SK-N-SH (cell line): ENCODE data around the gene COL23A1. TPM values are rescaled to one million over a fixed set of nuclear protein-coding genes. Genes with fewer than 3 reads are reported as not detected.

ENCODE experiments used
- CTCF ChIA-PET: fragments of 300-600, 350-600 bp; formaldehyde crosslinking; extraction: SDS; loops from one replicate; lab custom pipeline; 2021; lab: Yijun Ruan, JAX
- POLR2A ChIA-PET: fragments of 350-600 bp; sonication (Branson Sonifier 250); formaldehyde crosslinking; extraction: SDS; loops from one replicate; lab custom pipeline; 2020; ENCODE audit warnings: antibody characterized with exemption, inconsistent platforms; lab: Yijun Ruan, JAX
- DNase-seq: peaks from one replicate; pipeline ENCODE4 v3.0.0; 2012
- H2AFZ ChIP-seq: fragments of 200-600 bp; sonication (generic); 2 replicates; pipeline ENCODE4 v1.8.1; 2016; ENCODE audit warnings: antibody characterized with exemption, mild to moderate bottlenecking, low read depth
- H3F3A ChIP-seq: fragments of 200-600 bp; sonication (generic); replicated peaks from 2 replicates; pipeline ENCODE3; 2016; ENCODE audit warnings: antibody characterized with exemption, mild to moderate bottlenecking; ENCODE audit not compliant: insufficient read depth
- H3K27ac ChIP-seq, 2 experiments: fragments of 200-500 bp in 1 of 2; fragments of 200-600 bp in 1 of 2; sonication (Bioruptor generic) in 1 of 2; sonication (generic), shearing (Covaris generic) in 1 of 2; 2 replicates each; pipeline versions ENCODE4 v1.5.1 to v1.6.1; 2014 to 2016; ENCODE audit warnings: low read depth in 2 of 2, inconsistent platforms in 1 of 2, low read length in 1 of 2, mild to moderate bottlenecking in 1 of 2, mixed read lengths in 1 of 2
- H3K27me3 ChIP-seq: fragments of 200-600 bp; sonication (generic), shearing (Covaris generic); 2 replicates; pipeline ENCODE4 v1.6.1; 2016; ENCODE audit warnings: mixed run types; ENCODE audit not compliant: insufficient read depth
- H3K36me3 ChIP-seq, 2 experiments: fragments of 200-500 bp in 1 of 2; fragments of 200-600 bp in 1 of 2; sonication (Bioruptor generic) in 1 of 2; sonication (generic) in 1 of 2; replicated peaks in 1 of 2; 2 replicates each; pipeline versions ENCODE3 to v1.5.1; 2014 to 2016; ENCODE audit warnings: low read length in 1 of 2, mild to moderate bottlenecking in 1 of 2; ENCODE audit not compliant: insufficient read depth in 2 of 2, control insufficient read depth in 1 of 2
- H3K4me1 ChIP-seq, 2 experiments: fragments of 200-500 bp in 1 of 2; fragments of 200-600 bp in 1 of 2; sonication (Bioruptor generic) in 1 of 2; sonication (generic), shearing (Covaris generic) in 1 of 2; 2 replicates each; pipeline versions ENCODE4 v1.5.1 to v1.6.1; 2014 to 2016; ENCODE audit warnings: low read depth in 1 of 2, low read length in 1 of 2, mixed run types in 1 of 2; ENCODE audit not compliant: insufficient read depth in 2 of 2, control insufficient read depth in 1 of 2
- H3K4me2 ChIP-seq: fragments of 200-600 bp; sonication (generic), shearing (Covaris generic); 2 replicates; pipeline ENCODE4 v1.6.1; 2017; ENCODE audit warnings: mixed run types
- H3K4me3 ChIP-seq, 2 experiments: fragments of 200-500 bp in 1 of 2; fragments of 200-600 bp in 1 of 2; sonication (Bioruptor generic) in 1 of 2; sonication (generic), shearing (Covaris generic) in 1 of 2; 2 replicates each; pipeline versions ENCODE4 v1.5.1 to v1.8.1; 2014 to 2016; ENCODE audit warnings: low read depth in 2 of 2, inconsistent platforms in 1 of 2, low read length in 1 of 2, mild to moderate bottlenecking in 1 of 2, mixed read lengths in 1 of 2, moderate library complexity in 1 of 2
- H3K79me2 ChIP-seq: fragments of 200-600 bp; sonication (generic); 2 replicates; pipeline ENCODE4 v1.8.1; 2017; ENCODE audit warnings: mild to moderate bottlenecking; ENCODE audit not compliant: insufficient read depth
- H3K9ac ChIP-seq: fragments of 200-600 bp; sonication (generic); 2 replicates; pipeline ENCODE4 v1.6.1; 2017; ENCODE audit warnings: mixed run types
- H3K9me2 ChIP-seq: fragments of 200-600 bp; sonication (generic); 2 replicates; pipeline ENCODE4 v1.6.1; 2017; ENCODE audit warnings: mixed run types
- H3K9me3 ChIP-seq: fragments of 200-600 bp; sonication (generic); 2 replicates; pipeline ENCODE4 v1.6.1; 2017; ENCODE audit warnings: mixed run types, mild to moderate bottlenecking, moderate library complexity
- H4K20me1 ChIP-seq: fragments of 200-600 bp; sonication (generic); 2 replicates; pipeline ENCODE4 v1.6.1; 2017; ENCODE audit warnings: mild to moderate bottlenecking, mixed run types; ENCODE audit not compliant: insufficient read depth
- CHD2 ChIP-seq: fragments of 150-350 bp; IDR thresholded peaks from 2 replicates; pipeline ENCODE4 v1.6.1; 2018; ENCODE audit warnings: low read length; ENCODE audit not compliant: partially characterized antibody
- ELF1 ChIP-seq: IDR thresholded peaks from 2 replicates; pipeline ENCODE4 v1.4.0; 2012
- EP300 ChIP-seq, 2 experiments: IDR thresholded peaks; 2 replicates each; pipeline versions ENCODE4 v1.4.0 to v1.6.1; 2012; ENCODE audit warnings: borderline replicate concordance in 1 of 2, low read depth in 1 of 2, low read length in 1 of 2
- FOXM1 ChIP-seq: IDR thresholded peaks from 2 replicates; pipeline ENCODE4 v1.4.0; 2012; ENCODE audit warnings: low read depth, mild to moderate bottlenecking
- GATA2 ChIP-seq: sonication (generic); formaldehyde crosslinking; IDR thresholded peaks from 2 replicates; pipeline ENCODE4 v1.5.0; 2020; ENCODE audit warnings: mild to moderate bottlenecking, missing genetic modification reagents
- MXI1 ChIP-seq: IDR thresholded peaks from 2 replicates; pipeline ENCODE4 v1.6.1; 2012; ENCODE audit warnings: mild to moderate bottlenecking, low read depth, low read length, improper control_type of control experiment
- RCOR1 ChIP-seq: fragments of 150-350 bp; IDR thresholded peaks from 2 replicates; pipeline ENCODE4 v1.6.1; 2017; ENCODE audit warnings: antibody characterized with exemption, low read length
- RFX5 ChIP-seq: IDR thresholded peaks from 2 replicates; pipeline ENCODE4 v1.6.1; 2012; ENCODE audit warnings: mild to moderate bottlenecking, improper control_type of control experiment, low read length
- SIN3A ChIP-seq: IDR thresholded peaks from 2 replicates; pipeline ENCODE4 v1.6.1; 2012; ENCODE audit warnings: low read depth, mild to moderate bottlenecking, low read length, moderate library complexity, borderline replicate concordance
- SMC3 ChIP-seq: IDR thresholded peaks from 2 replicates; pipeline ENCODE4 v1.6.1; 2012; ENCODE audit warnings: low read depth, low read length, improper control_type of control experiment
- TAF1 ChIP-seq: IDR thresholded peaks from 2 replicates; pipeline ENCODE4 v1.6.1; 2012; ENCODE audit warnings: low read depth, mild to moderate bottlenecking, low read length, moderate library complexity, borderline replicate concordance
- YY1 ChIP-seq: IDR thresholded peaks from 2 replicates; pipeline ENCODE4 v1.4.0; 2012; ENCODE audit warnings: low read depth, mild to moderate bottlenecking
- WGBS: methylation state at CpG from one replicate; pipeline ENCODE4 v1.1.6; 2017; ENCODE audit warnings: low lambda C conversion rate; 5-methylcytosine and 5-hydroxymethylcytosine counted together
- polyA plus RNA-seq, 3 experiments: library from polyadenylated mRNA; depleted of rRNA; stranded (reverse); fragments of >200 nt; gene quantifications; 2 replicates each; pipeline ENCODE4 v1.2.3, GENCODE V29; 2012
- TF ChIP-seq, protein P1 (sequence below): fragments of 200-600 bp; sonication (generic); IDR thresholded peaks from 2 replicates; pipeline ENCODE4 v1.6.1; 2017; ENCODE audit warnings: antibody characterized with exemption, mild to moderate bottlenecking, moderate library complexity
- TF ChIP-seq, protein P2 (sequence below): fragments of 150-350 bp; IDR thresholded peaks from 2 replicates; pipeline ENCODE4 v1.6.1; 2017; ENCODE audit warnings: antibody characterized with exemption, low read length, low read depth, borderline replicate concordance
- TF ChIP-seq, protein P3 (sequence below): fragments of 150-350 bp; IDR thresholded peaks from 2 replicates; pipeline ENCODE4 v1.6.1; 2016; ENCODE audit warnings: mild to moderate bottlenecking, low read depth, low read length

Gene COL23A1
- polyA plus RNA-seq, 1 of the 3 experiments (the other 2 are of a cell fraction) = 0.10 TPM

DNA sequence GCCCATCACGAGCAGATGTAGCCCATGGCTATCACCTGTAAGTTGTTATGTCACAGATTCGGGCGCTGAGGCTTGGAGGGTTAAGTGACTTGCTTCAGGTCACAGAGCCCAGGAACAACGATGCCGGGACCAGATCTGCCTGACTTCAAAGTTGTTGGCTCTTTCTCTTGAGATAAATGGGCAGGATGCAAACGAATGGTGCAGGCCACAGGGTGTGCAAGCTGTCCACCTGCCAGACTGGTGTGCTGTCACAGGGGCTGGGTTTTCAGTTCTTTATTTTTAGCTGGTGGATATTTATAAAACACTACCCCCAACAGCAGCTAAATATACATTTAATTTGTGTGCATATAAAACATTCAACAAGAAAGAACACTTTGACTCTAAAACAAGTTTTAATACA is 339.9 kb downstream of the COL23A1 start:
- Histone ChIP-seq H3K4me1 (peaks cover 0 to 20% of the 10 kb centered on the region in 2 experiments; a peak in 1 of 4 replicates), H3K9me3 (no peaks in the 10 kb centered on the region), H3K79me2 (no peaks in the 10 kb centered on the region), H3K27me3 (no peaks in the 10 kb centered on the region), H2AFZ (no peak overlapping the region), H4K20me1 (no peaks in the 10 kb centered on the region), H3K4me2 (no peak overlapping the region), H3F3A (no peaks in the 10 kb centered on the region), H3K9ac (no peak overlapping the region), H3K36me3 (no peaks in the 10 kb centered on the region), H3K27ac (no peak overlapping the region; a peak in 1 of 4 replicates), H3K9me2 (no peaks in the 10 kb centered on the region), H3K4me3 (no peak overlapping the region)
- ChIA-PET POLR2A (no interaction called here), CTCF (interaction anchor here (1.3 to 3.2 kb wide), 3 partner anchors 12 to 340 kb away, joined by 3 to 19 read pairs (median 17); partner anchors contain the start of gene COL23A1)
- no peak for DNase-seq
- WGBS = 13% methylated on average over 1 of the region's 6 CpGs
- TF ChIP-seq EP300 (IDR thresholded peaks at IDR 0.05; ENCODE audit: borderline replicate concordance in 1 of 2, low read depth in 1 of 2, low read length in 1 of 2) (no peak), SIN3A (no peak), CHD2 (no peak)
- TF ChIP-seq, protein P1, sequence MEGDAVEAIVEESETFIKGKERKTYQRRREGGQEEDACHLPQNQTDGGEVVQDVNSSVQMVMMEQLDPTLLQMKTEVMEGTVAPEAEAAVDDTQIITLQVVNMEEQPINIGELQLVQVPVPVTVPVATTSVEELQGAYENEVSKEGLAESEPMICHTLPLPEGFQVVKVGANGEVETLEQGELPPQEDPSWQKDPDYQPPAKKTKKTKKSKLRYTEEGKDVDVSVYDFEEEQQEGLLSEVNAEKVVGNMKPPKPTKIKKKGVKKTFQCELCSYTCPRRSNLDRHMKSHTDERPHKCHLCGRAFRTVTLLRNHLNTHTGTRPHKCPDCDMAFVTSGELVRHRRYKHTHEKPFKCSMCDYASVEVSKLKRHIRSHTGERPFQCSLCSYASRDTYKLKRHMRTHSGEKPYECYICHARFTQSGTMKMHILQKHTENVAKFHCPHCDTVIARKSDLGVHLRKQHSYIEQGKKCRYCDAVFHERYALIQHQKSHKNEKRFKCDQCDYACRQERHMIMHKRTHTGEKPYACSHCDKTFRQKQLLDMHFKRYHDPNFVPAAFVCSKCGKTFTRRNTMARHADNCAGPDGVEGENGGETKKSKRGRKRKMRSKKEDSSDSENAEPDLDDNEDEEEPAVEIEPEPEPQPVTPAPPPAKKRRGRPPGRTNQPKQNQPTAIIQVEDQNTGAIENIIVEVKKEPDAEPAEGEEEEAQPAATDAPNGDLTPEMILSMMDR = no peak

DNA sequence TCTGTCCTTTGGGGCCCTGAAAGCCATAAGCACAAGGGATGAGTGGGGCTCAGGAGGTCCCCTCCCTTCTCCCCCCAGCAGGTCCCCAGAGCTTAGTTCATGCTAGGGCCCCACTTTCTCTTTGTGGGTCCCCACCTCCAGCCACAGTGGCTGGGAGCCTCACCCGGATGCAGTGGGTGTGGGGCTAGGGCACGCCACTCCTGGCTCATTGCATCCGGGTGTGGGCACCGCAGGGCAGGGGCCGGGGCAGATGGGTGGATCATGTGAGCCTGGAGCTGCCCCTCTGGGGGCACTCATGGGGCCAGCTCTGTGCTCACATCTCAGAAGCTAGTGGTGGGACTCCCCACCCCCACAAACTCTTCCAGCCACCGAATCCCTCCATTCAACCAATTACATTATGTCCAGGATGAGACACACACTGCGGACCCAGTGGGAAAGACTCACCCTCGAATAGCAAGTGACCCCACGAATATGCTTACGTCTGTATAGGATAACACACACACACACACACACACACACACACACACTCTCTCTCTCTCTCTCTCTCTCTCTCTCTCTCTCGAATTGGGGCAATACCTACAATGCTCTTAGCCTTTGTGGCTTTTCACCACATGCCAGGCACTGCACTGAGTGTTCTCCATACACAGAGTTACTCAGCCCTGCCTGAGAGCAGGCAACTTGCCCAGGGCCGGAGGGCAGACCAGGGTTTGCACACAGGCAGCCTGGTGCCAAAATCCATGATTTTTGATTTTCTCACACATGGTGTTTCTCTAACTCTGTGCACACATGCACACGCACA is 340.8 kb downstream of the COL23A1 start:
- Histone ChIP-seq H3K36me3 (no peaks in the 10 kb centered on the region), H3K9me2 (no peaks in the 10 kb centered on the region), H3K4me1 (peaks cover 0 to 20% of the 10 kb centered on the region in 2 experiments; a peak in 1 of 4 replicates), H3F3A (no peaks in the 10 kb centered on the region), H3K79me2 (no peaks in the 10 kb centered on the region), H4K20me1 (no peaks in the 10 kb centered on the region), H3K4me3 (no peak overlapping the region), H3K4me2 (no peak overlapping the region), H3K9ac (no peak overlapping the region), H3K27ac (no peak overlapping the region; a peak in 1 of 4 replicates), H2AFZ (no peak overlapping the region), H3K9me3 (no peaks in the 10 kb centered on the region), H3K27me3 (no peaks in the 10 kb centered on the region)
- ChIA-PET CTCF (interaction anchor here (1.6 to 3.2 kb wide), 2 partner anchors 14 to 341 kb away, joined by 6 to 19 read pairs; partner anchors contain the start of gene COL23A1), POLR2A (no interaction called here)
- no peak for DNase-seq
- TF ChIP-seq TAF1 (no peak), RFX5 (no peak), MXI1 (no peak), YY1 (no peak), SMC3 (no peak), ELF1 (no peak), FOXM1 (no peak), GATA2 (CRISPR knock-in tag) (no peak), RCOR1 (no peak)
- TF ChIP-seq, protein P2, sequence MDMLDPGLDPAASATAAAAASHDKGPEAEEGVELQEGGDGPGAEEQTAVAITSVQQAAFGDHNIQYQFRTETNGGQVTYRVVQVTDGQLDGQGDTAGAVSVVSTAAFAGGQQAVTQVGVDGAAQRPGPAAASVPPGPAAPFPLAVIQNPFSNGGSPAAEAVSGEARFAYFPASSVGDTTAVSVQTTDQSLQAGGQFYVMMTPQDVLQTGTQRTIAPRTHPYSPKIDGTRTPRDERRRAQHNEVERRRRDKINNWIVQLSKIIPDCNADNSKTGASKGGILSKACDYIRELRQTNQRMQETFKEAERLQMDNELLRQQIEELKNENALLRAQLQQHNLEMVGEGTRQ = no peak
- TF ChIP-seq, protein P3, sequence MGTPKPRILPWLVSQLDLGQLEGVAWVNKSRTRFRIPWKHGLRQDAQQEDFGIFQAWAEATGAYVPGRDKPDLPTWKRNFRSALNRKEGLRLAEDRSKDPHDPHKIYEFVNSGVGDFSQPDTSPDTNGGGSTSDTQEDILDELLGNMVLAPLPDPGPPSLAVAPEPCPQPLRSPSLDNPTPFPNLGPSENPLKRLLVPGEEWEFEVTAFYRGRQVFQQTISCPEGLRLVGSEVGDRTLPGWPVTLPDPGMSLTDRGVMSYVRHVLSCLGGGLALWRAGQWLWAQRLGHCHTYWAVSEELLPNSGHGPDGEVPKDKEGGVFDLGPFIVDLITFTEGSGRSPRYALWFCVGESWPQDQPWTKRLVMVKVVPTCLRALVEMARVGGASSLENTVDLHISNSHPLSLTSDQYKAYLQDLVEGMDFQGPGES = no peak
- WGBS = 57% methylated on average over 12 of the region's 13 CpGs
